K562 (cell line): ENCODE results near the gene KAT6B. TPM values are rescaled to one million over a fixed set of nuclear protein-coding genes. Genes with fewer than 3 reads are reported as not detected.

Source experiments
- ATAC-seq: fragments of 200-7000 bp; cut with Tn5 transposase; 3 replicates; pipeline ENCODE4 v1.9.1; 2020; ENCODE audit warnings: moderate library complexity
- BruUV-seq: library from RNA; stranded (reverse); fragments of 400-500 nt; replicated peaks from 2 replicates; lab custom pipeline; 2021; lab: Mats Ljungman, UMichigan
- CTCF ChIA-PET: fragments of 300-600 bp; formaldehyde crosslinking; extraction: SDS; loops from one replicate; lab custom pipeline; 2021; ENCODE audit warnings: low intra/inter-chr PET ratio; lab: Yijun Ruan, JAX
- POLR2A ChIA-PET: fragments of 300-600, 350-650 bp; sonication (Branson Sonifier 250); formaldehyde crosslinking; extraction: SDS; loops from one replicate; lab custom pipeline; 2021; ENCODE audit warnings: antibody characterized with exemption, inconsistent platforms; lab: Yijun Ruan, JAX
- DNase-seq, 4 experiments: peaks; one replicate each; pipeline versions ENCODE4 v3.0.0 to v3.0.0-alpha.2; 2011 to 2018; ENCODE audit warnings: low spot score in 3 of 4, mixed read lengths in 3 of 4; ENCODE audit errors: extremely low read depth in 1 of 4
- FAIRE-seq: peaks from 2 replicates; lab custom pipeline; 2011; peaks lifted over from hg19 to GRCh38; lab: Jason Lieb, UNC
- H2AFZ ChIP-seq: 2 replicates; pipeline ENCODE4 v1.6.0; 2011; ENCODE audit warnings: low read depth, low read length, control low read depth, inconsistent platforms
- H3K27ac ChIP-seq: fragments of 200-600 bp; 3 replicates; pipeline ENCODE4 v1.8.0; 2011; ENCODE audit warnings: low read depth, mild to moderate bottlenecking, control low read depth, inconsistent platforms, low read length, moderate library complexity, mixed read lengths; ENCODE audit errors: extremely low read depth
- H3K27me3 ChIP-seq, 2 experiments: fragments of 300-600 bp in 1 of 2; 2 replicates in 1 of 2; 3 replicates in 1 of 2; pipeline versions ENCODE4 v1.6.0 to v1.8.0; 2011; ENCODE audit warnings: inconsistent platforms in 2 of 2, low read length in 2 of 2, mild to moderate bottlenecking in 1 of 2, mixed read lengths in 1 of 2, moderate library complexity in 1 of 2; ENCODE audit not compliant: control insufficient read depth in 2 of 2, insufficient read depth in 2 of 2
- H3K36me3 ChIP-seq: fragments of 300-600 bp; 3 replicates; pipeline ENCODE4 v1.8.0; 2011; ENCODE audit warnings: mild to moderate bottlenecking, low read length, inconsistent platforms; ENCODE audit not compliant: control insufficient read depth, insufficient read depth
- H3K4me1 ChIP-seq, 2 experiments: fragments of 200-600 bp in 1 of 2; replicated peaks in 1 of 2; 2 replicates in 1 of 2; 3 replicates in 1 of 2; pipeline versions ENCODE4 v1.5.1 to v1.8.0; 2011; ENCODE audit warnings: inconsistent platforms in 2 of 2, low read length in 2 of 2, mild to moderate bottlenecking in 1 of 2, mixed read lengths in 1 of 2, moderate library complexity in 1 of 2; ENCODE audit not compliant: control insufficient read depth in 2 of 2, insufficient read depth in 2 of 2
- H3K4me2 ChIP-seq: 2 replicates; pipeline ENCODE4 v1.6.1; 2011; ENCODE audit warnings: low read length, control low read depth, inconsistent platforms, mixed read lengths; ENCODE audit not compliant: insufficient read depth
- H3K4me3 ChIP-seq: fragments of 200-600 bp; sonication (generic), shearing (Covaris generic); 2 replicates; pipeline ENCODE4 v1.5.1; 2016; ENCODE audit warnings: control low read depth, inconsistent platforms
- H3K79me2 ChIP-seq: fragments of 200-600 bp; 3 replicates; pipeline ENCODE4 v1.8.0; 2011; ENCODE audit warnings: low read length, inconsistent platforms; ENCODE audit not compliant: control insufficient read depth, insufficient read depth
- H3K9ac ChIP-seq, 2 experiments: 2 replicates each; pipeline versions ENCODE4 v1.6.0 to v1.6.1; 2011; ENCODE audit warnings: low read depth in 2 of 2, low read length in 2 of 2, control low read depth in 1 of 2, inconsistent platforms in 1 of 2, mild to moderate bottlenecking in 1 of 2, mixed read lengths in 1 of 2; ENCODE audit not compliant: insufficient read depth in 1 of 2
- H3K9me1 ChIP-seq: one replicate; pipeline ENCODE4 v1.6.0; 2011; ENCODE audit warnings: inconsistent platforms, mild to moderate bottlenecking, low read length, moderate library complexity; ENCODE audit not compliant: control insufficient read depth, insufficient read depth
- H3K9me3 ChIP-seq: replicated peaks from 2 replicates; pipeline ENCODE4 v1.5.1; 2011; ENCODE audit warnings: low read depth, low read length, inconsistent platforms; ENCODE audit not compliant: control insufficient read depth, insufficient read depth
- H4K20me1 ChIP-seq: replicated peaks from 2 replicates; pipeline ENCODE4 v1.6.1; 2011; ENCODE audit warnings: low read length, inconsistent platforms, mixed read lengths; ENCODE audit not compliant: control insufficient read depth, insufficient read depth
- BHLHE40 ChIP-seq: IDR thresholded peaks from 2 replicates; pipeline ENCODE4 v1.6.1; 2011; ENCODE audit warnings: low read length, improper control_type of control experiment
- CBFA2T3 ChIP-seq: fragments of 450-650 bp; IDR thresholded peaks from 2 replicates; pipeline ENCODE4 v1.6.1; 2017
- CEBPB ChIP-seq: fragments of 450-650 bp; IDR thresholded peaks from 2 replicates; pipeline ENCODE4 v1.6.1; 2016; ENCODE audit warnings: missing genetic modification characterization, missing compliant biosample characterization
- DPF2 ChIP-seq: fragments of 450-650 bp; IDR thresholded peaks from 2 replicates; pipeline ENCODE4 v1.6.1; 2016
- ELF4 ChIP-seq: fragments of 450-650 bp; formaldehyde crosslinking; IDR thresholded peaks from 2 replicates; pipeline ENCODE4 v1.4.0; 2022; ENCODE audit warnings: missing genetic modification characterization
- KDM1A ChIP-seq, 2 experiments: fragments of 450-650 bp; IDR thresholded peaks; 2 replicates each; pipeline ENCODE4 v1.6.1; 2016; ENCODE audit warnings: mild to moderate bottlenecking in 2 of 2
- MEIS2 ChIP-seq: fragments of 450-650 bp; IDR thresholded peaks from 2 replicates; pipeline ENCODE4 v1.6.1; 2014; ENCODE audit warnings: mild to moderate bottlenecking; ENCODE audit not compliant: partially characterized antibody
- NCOR1 ChIP-seq: fragments of 450-650 bp; IDR thresholded peaks from 2 replicates; pipeline ENCODE4 v1.6.1; 2016; ENCODE audit warnings: mild to moderate bottlenecking, moderate library complexity
- RBM39 ChIP-seq: fragments of 200-400 bp; formaldehyde crosslinking; optimal IDR thresholded peaks from 2 replicates; pipeline ENCODE3; 2018; ENCODE audit warnings: low read depth, low read length
- RCOR1 ChIP-seq, 2 experiments: IDR thresholded peaks; 2 replicates each; pipeline ENCODE4 v1.6.1; 2012; ENCODE audit warnings: low read depth in 2 of 2, low read length in 2 of 2, borderline replicate concordance in 1 of 2, improper control_type of control experiment in 1 of 2
- SETDB1 ChIP-seq: IDR thresholded peaks from one replicate; pipeline ENCODE4 v1.6.1; 2012; ENCODE audit warnings: low read length, control low read depth, inconsistent platforms
- SMAD4 ChIP-seq: fragments of 250-450 bp; sonication (Bioruptor Pico); conservative IDR thresholded peaks from 2 replicates; pipeline ENCODE4 v1.8.0; 2021; ENCODE audit warnings: inconsistent platforms, mild to moderate bottlenecking, moderate library complexity
- TCF3 ChIP-seq: sonication (generic); formaldehyde crosslinking; IDR thresholded peaks from 2 replicates; pipeline ENCODE4 v1.4.0; 2020; ENCODE audit warnings: mild to moderate bottlenecking, missing genetic modification reagents
- TCF7 ChIP-seq: sonication (generic); IDR thresholded peaks from 2 replicates; pipeline ENCODE4 v1.6.1; 2016; ENCODE audit warnings: antibody characterized with exemption, borderline replicate concordance
- ZFP1 ChIP-seq: fragments of 450-650 bp; formaldehyde crosslinking; IDR thresholded peaks from 2 replicates; pipeline ENCODE4 v1.4.0; 2020; ENCODE audit warnings: mild to moderate bottlenecking, mixed read lengths
- ZNF175 ChIP-seq: fragments of 200-800 bp; sonication (Bioruptor generic); IDR thresholded peaks from 2 replicates; pipeline ENCODE4 v1.6.1; 2016; ENCODE audit warnings: low read depth, mild to moderate bottlenecking, missing genetic modification characterization, missing compliant biosample characterization
- WGBS: fragments of 100-300 bp; shearing (Covaris generic); methylation state at CpG from one replicate; pipeline ENCODE4 v1.1.6; 2016; ENCODE audit warnings: low coverage, mixed read lengths; ENCODE audit not compliant: insufficient coverage; ENCODE audit errors: missing lambda C conversion rate; 5-methylcytosine and 5-hydroxymethylcytosine counted together
- in situ Hi-C: fragments of 300-500 bp; cut with MboI; formaldehyde crosslinking; loops from 4 replicates; pipeline ENCODE4 v1.15.0; 2018; ENCODE audit warnings: inconsistent platforms, mixed read lengths
- intact Hi-C: fragments of 100-400 bp; cut with micrococcal nuclease; formaldehyde crosslinking; loops from 2 replicates; pipeline ENCODE4 v1.14.2; 2022
- polyA plus RNA-seq, 8 experiments: library from polyadenylated mRNA; depleted of rRNA in 4 of 8; stranded (reverse) in 5 of 8; unstranded in 3 of 8; fragments of >200 nt; fragmentation: Nextera tagmentation in 2 of 8; fragmentation: Illumina TruSeq in 1 of 8; extraction: Ambion mirVana in 2 of 8; extraction: Trizol in 1 of 8; gene quantifications; 2 replicates each; pipeline versions ENCODE4 v1.2.1 to v1.2.3, GENCODE V29; 2011 to 2014; ENCODE audit warnings: inconsistent platforms in 1 of 8, missing spikeins in 1 of 8
- total RNA-seq, 7 experiments: library from RNA; depleted of rRNA in 6 of 7; stranded (reverse); fragments of >200 nt in 6 of 7; fragmentation: Illumina TruSeq in 2 of 7; extraction: Trizol in 2 of 7; gene quantifications; 2 replicates each; pipeline versions ENCODE4 v1.2.1 to v1.2.3, GENCODE V29; 2011 to 2021; ENCODE audit warnings: low replicate concordance in 1 of 7
- TF ChIP-seq, protein P1 (sequence below): fragments of 450-650 bp; IDR thresholded peaks from 2 replicates; pipeline ENCODE4 v1.6.1; 2014; ENCODE audit warnings: low read depth, mild to moderate bottlenecking, moderate library complexity, borderline replicate concordance
- TF ChIP-seq, protein P2 (sequence below): fragments of 450-650 bp; IDR thresholded peaks from 2 replicates; pipeline ENCODE4 v1.6.1; 2016
- TF ChIP-seq, protein P3 (sequence below), 2 experiments: fragments of 250-450 bp in 1 of 2; fragments of 450-650 bp in 1 of 2; sonication (Bioruptor Pico) in 1 of 2; IDR thresholded peaks; 2 replicates each; pipeline versions ENCODE4 v1.6.1 to v1.8.0; 2016 to 2021; ENCODE audit warnings: mild to moderate bottlenecking in 2 of 2, moderate library complexity in 2 of 2, missing compliant biosample characterization in 1 of 2, missing genetic modification characterization in 1 of 2

KAT6B gene
- total and polyA plus RNA-seq, 9 of the 15 experiments (the other 6 are each of a cell fraction or from before 2014, with no cell fraction given) = 1.4 to 9.2 (median 6.8) TPM

DNA sequence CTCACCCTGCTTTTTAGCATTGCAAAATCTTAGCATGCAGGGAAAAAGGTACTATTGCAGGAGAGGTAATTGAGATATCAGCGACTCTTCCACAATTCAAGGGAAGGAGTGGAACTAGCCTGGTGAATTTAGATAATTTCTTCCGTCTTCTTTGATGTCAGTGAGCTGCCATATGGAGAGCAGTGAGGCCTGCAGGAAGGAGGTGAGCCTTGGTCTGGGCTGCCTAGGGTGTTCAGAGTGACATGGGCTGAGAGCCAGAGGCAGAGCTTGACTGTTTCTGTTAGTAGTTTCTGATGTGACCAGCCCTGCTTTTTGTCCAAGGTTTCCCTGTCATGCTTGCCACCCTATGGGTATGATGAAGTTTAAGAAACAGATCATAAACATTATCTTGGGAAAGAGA, 28.6 kb downstream of the KAT6B start:
- DNase-seq (peak in 3 of 4 experiments; percentile 29 to 81 (median 69)), ATAC-seq (peak; percentile 87), FAIRE-seq (peak; percentile 68)
- no peaks in the 10 kb centered on the region for H3K27me3 ChIP-seq
- peaks cover 9 to 30% of the 10 kb centered on the region in 2 experiments; a peak in 4 of 5 replicates for H3K4me1 ChIP-seq
- intact Hi-C loops = no loop called here
- peak overlapping the region; percentile 72 for H3K27ac ChIP-seq
- peak overlapping the region; percentile 46 for H2AFZ ChIP-seq
- no peaks in the 10 kb centered on the region for H3K9me3 ChIP-seq
- H4K20me1 ChIP-seq = no peaks in the 10 kb centered on the region
- H3K4me3 ChIP-seq = no peak overlapping the region
- peak overlapping the region; percentile 35; the same call in 1 of the 2 replicates for H3K4me2 ChIP-seq
- peaks cover 23% of the 10 kb centered on the region; the same call in 2 of the 3 replicates for H3K79me2 ChIP-seq
- WGBS = 0% methylated on average over 2 of the region's 2 CpGs
- no peaks in the 10 kb centered on the region for H3K36me3 ChIP-seq
- in situ Hi-C loops = no loop called here
- ChIA-PET POLR2A (interaction anchor here (0.5 to 3.3 kb wide), 10 partner anchors 8 to 179 kb away, joined by 3 to 9 read pairs (median 4); partner anchors contain the start of gene KAT6B), CTCF (no interaction called here)
- H3K9ac ChIP-seq = peak overlapping the region; percentile 5 to 22; a peak in 3 of 4 replicates
- no peaks in the 10 kb centered on the region for H3K9me1 ChIP-seq
- BruUV-seq = no TSS peak
- TF ChIP-seq KDM1A (IDR thresholded peaks at IDR 0.05) (peak in 1 of 2 experiments; percentile 32; a peak in 1 of 4 replicates), ZFP1 (CRISPR knock-in tag) (0 out of 2 replicates have a peak, but pooled peaks have one; percentile 18), TCF7 (peak; percentile 81; the same call in 1 of the 2 replicates), CBFA2T3 (peak; percentile 77), SMAD4 (CRISPR knock-in tag) (peak; percentile 50; the same call in 1 of the 2 replicates), CEBPB (peak; percentile 56; the same call in 1 of the 2 replicates), RCOR1 (IDR thresholded peaks at IDR 0.05; ENCODE audit: borderline replicate concordance in 1 of 2, low read depth in 2 of 2, low read length in 2 of 2) (0 out of 4 replicates have a peak, but pooled peaks of 1 of the 2 experiments have one; percentile 11), ZNF175 (CRISPR knock-in tag) (0 out of 2 replicates have a peak, but pooled peaks have one; percentile 48), NCOR1 (peak; percentile 25; the same call in 1 of the 2 replicates), DPF2 (peak; percentile 47; the same call in 1 of the 2 replicates), ELF4 (CRISPR knock-in tag) (peak; percentile 72), TCF3 (CRISPR knock-in tag) (peak; percentile 68), RBM39 (no peak), BHLHE40 (no peak), SETDB1 (no peak), MEIS2 (peak; percentile 21)
- TF ChIP-seq, protein P1, sequence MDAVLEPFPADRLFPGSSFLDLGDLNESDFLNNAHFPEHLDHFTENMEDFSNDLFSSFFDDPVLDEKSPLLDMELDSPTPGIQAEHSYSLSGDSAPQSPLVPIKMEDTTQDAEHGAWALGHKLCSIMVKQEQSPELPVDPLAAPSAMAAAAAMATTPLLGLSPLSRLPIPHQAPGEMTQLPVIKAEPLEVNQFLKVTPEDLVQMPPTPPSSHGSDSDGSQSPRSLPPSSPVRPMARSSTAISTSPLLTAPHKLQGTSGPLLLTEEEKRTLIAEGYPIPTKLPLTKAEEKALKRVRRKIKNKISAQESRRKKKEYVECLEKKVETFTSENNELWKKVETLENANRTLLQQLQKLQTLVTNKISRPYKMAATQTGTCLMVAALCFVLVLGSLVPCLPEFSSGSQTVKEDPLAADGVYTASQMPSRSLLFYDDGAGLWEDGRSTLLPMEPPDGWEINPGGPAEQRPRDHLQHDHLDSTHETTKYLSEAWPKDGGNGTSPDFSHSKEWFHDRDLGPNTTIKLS = no peak
- TF ChIP-seq, protein P2, sequence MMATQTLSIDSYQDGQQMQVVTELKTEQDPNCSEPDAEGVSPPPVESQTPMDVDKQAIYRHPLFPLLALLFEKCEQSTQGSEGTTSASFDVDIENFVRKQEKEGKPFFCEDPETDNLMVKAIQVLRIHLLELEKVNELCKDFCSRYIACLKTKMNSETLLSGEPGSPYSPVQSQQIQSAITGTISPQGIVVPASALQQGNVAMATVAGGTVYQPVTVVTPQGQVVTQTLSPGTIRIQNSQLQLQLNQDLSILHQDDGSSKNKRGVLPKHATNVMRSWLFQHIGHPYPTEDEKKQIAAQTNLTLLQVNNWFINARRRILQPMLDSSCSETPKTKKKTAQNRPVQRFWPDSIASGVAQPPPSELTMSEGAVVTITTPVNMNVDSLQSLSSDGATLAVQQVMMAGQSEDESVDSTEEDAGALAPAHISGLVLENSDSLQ = peak; percentile 79
- TF ChIP-seq, protein P3, sequence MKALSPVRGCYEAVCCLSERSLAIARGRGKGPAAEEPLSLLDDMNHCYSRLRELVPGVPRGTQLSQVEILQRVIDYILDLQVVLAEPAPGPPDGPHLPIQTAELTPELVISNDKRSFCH (CRISPR knock-in tag; IDR thresholded peaks at IDR 0.05) = no peak
- TF ChIP-seq, protein P3 (tag; IDR thresholded peaks at IDR 0.05) = peak; percentile 29; the same call in 1 of the 2 replicates
